ENCODE data around the gene FHIT.

The FHIT gene

DNA sequence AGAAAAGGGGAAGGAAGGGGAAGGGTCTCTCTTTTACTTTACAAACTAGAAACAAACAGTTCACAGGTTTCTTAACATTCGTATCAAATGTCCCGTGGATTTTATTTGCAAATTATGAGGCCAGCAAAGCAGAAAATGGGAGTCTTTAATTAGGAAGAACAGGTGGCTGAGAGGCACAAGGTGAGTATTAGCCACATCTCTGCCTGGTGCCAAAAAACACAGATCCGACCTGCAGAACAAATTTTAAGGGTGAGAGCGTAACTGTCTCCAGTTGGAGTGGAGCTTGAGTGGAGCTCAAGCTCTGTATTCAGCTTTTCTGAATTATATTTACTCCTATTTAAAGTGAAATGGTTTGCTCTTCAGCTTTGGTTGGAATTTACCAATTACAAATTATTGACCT lies 1004.9 kb downstream of the FHIT start:
- DNase-seq, result no peak
- peaks cover 13% of the 10 kb centered on the region for H3K4me1 Mint-ChIP-seq
- no peaks in the 10 kb centered on the region for H3K27me3 Mint-ChIP-seq
- H3K27ac Mint-ChIP-seq, result no peak overlapping the region
- ATAC-seq, result no peak
- H3K4me3 Mint-ChIP-seq, result no peak overlapping the region
- peaks cover 0 to 10% of the 10 kb centered on the region in 2 donors for H3K9me3 Mint-ChIP-seq

DNA sequence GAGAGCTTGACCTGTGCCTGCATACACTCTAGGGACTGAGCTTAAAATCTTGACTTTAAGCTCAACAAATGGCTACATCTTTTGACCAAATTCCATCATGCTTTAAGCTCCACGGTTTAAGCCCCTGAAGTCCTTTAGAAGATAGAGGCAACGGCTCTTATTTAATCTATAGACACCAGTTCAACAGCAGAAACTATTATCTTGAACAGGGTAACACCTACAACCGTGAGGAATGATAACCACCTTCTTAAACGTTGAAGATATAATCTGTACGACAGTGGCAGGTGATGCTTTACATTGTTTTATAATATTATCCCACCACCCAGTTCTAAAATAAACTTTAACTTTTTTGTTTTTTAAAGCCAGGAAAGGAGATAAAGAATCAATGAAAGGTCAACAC lies 1007.8 kb downstream of the FHIT start:
- DNase-seq, result no peak
- H3K4me3 Mint-ChIP-seq, result no peak overlapping the region
- no peak overlapping the region for H3K27ac Mint-ChIP-seq
- H3K4me1 Mint-ChIP-seq, result no peaks in the 10 kb centered on the region
- peaks cover 7% of the 10 kb centered on the region for H3K27me3 Mint-ChIP-seq
- peaks cover 0 to 5% of the 10 kb centered on the region in 2 donors for H3K9me3 Mint-ChIP-seq
- no peak for ATAC-seq

DNA sequence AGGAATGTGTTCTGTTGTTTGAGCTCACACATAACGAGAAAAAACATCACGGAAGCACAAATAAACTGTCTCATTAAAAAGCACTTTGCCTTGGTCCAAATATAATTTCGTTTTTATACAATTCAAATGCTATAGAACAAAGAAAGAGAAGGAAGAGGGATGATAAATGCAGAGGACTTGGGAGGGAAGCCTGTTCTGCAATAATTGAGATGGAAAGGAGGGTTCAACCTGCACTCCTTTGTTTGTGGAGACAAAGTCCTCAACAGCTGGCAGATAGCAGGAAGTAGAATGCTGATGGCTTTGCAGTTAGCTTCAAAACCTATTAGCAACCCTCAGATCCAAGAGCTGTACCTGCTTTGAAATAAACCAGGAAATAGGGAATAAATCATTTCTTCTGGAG lies 1010.8 kb downstream of the FHIT start:
- H3K4me3 Mint-ChIP-seq, result no peak overlapping the region
- H3K4me1 Mint-ChIP-seq, result no peaks in the 10 kb centered on the region
- peaks cover 7% of the 10 kb centered on the region for H3K27me3 Mint-ChIP-seq
- no peak for DNase-seq
- no peak overlapping the region for H3K27ac Mint-ChIP-seq
- no peaks in the 10 kb centered on the region for H3K9me3 Mint-ChIP-seq
- ATAC-seq, result no peak

DNA sequence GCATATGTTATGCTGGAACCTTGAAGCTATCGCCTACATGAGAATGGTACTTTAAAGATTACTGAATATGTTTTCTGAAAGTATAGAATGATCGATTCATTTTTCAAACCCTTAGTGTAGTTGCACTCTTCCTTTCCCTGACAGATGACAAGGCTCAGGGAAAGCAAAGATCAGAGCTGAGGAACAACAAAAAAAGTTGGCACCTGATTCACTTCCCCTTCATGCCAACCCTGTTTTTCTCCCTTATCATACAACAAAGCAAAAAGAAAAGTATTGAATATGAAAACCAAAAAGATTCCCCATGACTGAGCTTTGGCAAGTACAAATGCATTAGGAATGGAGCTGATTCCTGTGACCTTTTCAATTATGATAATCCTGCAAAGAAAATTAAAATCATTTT lies 1012.7 kb downstream of the FHIT start:
- DNase-seq, result no peak
- ATAC-seq, result no peak
- peaks cover 5 to 6% of the 10 kb centered on the region in 2 donors for H3K9me3 Mint-ChIP-seq
- H3K27me3 Mint-ChIP-seq, result peaks cover 7% of the 10 kb centered on the region
- H3K27ac Mint-ChIP-seq, result no peak overlapping the region
- H3K4me3 Mint-ChIP-seq, result no peak overlapping the region
- no peaks in the 10 kb centered on the region for H3K4me1 Mint-ChIP-seq

DNA sequence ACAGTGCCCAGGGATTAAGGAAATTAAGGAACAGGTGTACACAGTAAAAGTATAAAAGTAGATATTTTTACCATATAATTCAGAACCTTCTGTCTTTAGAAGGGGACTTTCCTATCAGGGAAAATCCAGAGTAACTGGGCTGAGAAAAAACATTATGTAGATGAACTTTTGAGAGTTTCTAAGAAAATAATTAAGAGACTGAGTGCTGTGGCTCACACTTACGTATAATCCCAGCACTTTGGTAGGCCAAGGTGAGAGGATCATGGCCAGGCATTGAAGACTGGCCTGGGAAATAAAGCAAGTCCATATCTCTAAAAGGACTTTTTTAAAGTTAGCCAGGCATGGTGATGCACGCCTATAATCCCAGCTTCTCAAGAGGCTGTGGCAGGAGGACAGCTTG lies 1021.8 kb downstream of the FHIT start:
- H3K27me3 Mint-ChIP-seq, result no peaks in the 10 kb centered on the region
- ATAC-seq, result no peak
- H3K4me3 Mint-ChIP-seq, result no peak overlapping the region
- peaks cover 10% of the 10 kb centered on the region for H3K4me1 Mint-ChIP-seq
- peaks cover 15 to 18% of the 10 kb centered on the region in 2 donors for H3K9me3 Mint-ChIP-seq
- peak overlapping the region in 1 of 2 donors; percentile 80 for H3K27ac Mint-ChIP-seq
- DNase-seq, result no peak

DNA sequence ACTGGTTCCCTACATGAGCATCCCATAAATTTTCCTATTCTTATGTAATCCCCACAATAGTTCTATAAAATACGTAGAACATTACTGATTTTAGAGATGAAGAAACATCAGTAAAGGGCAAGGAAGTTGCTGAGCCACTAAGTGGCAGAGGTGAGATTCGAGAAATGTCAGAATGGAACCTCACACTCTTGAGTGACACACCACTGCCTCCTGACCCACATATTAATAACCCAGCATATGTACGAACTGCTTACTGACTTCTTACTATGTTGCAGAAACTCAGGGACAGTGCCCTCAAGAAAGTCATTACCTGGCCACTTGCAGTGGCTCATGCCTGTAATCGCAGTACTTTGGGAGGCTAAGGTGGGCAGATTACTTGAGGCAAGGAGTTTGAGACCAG lies 1022.4 kb downstream of the FHIT start:
- DNase-seq (no peak), ATAC-seq (peak; percentile 78)
- Mint-ChIP-seq H3K4me1 (peaks cover 10% of the 10 kb centered on the region), H3K27ac (peak overlapping the region; percentile 67 to 80), H3K27me3 (no peaks in the 10 kb centered on the region), H3K4me3 (no peak overlapping the region), H3K9me3 (peaks cover 12 to 16% of the 10 kb centered on the region in 2 donors)

DNA sequence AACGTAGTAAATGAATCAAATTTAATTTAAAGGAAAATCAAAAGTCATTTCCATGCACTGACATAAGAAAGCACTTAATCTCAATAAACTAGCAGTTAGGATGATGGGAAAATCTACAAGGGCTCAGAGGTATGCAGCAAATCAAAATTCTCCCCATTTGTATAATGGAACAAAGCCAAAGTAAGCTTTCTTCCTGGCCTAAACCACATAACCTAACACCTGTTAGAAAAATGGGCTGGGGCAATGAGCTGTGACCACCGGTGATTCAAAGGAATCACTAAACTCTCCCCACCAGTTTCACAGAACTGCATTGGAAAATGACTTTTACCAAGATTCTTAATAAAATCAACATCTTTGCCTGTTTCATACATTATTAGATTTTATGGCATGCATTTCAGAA lies 1024.3 kb downstream of the FHIT start:
- ATAC-seq, result no peak
- Mint-ChIP-seq H3K27ac (no peak overlapping the region), H3K27me3 (no peaks in the 10 kb centered on the region), H3K9me3 (peaks cover 0 to 9% of the 10 kb centered on the region in 2 donors), H3K4me1 (peaks cover 10% of the 10 kb centered on the region), H3K4me3 (no peak overlapping the region)
- DNase-seq, result no peak

DNA sequence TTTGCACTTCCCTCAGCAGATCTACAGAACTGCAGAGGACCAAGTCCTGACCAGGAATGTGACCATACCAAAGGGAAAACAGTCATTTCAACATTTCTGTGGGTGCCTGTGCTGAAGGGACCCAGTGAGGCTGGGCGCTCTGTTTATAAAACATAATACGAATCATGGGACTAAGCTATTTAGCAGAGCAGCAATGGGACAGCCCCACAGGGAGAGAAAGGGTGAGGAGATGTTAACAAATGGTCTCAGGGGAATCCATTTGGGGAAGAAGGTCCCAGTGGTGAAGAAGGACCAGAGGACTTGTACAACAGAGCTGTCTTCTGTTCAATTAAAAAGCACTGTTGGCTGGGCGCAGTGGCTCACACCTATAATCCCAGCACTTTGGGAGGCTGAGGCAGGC lies 1025.4 kb downstream of the FHIT start:
- H3K4me3 Mint-ChIP-seq, result no peak overlapping the region
- no peaks in the 10 kb centered on the region for H3K9me3 Mint-ChIP-seq
- H3K27ac Mint-ChIP-seq, result no peak overlapping the region
- peaks cover 10% of the 10 kb centered on the region for H3K4me1 Mint-ChIP-seq
- ATAC-seq (no peak), DNase-seq (no peak)
- H3K27me3 Mint-ChIP-seq, result no peaks in the 10 kb centered on the region

DNA sequence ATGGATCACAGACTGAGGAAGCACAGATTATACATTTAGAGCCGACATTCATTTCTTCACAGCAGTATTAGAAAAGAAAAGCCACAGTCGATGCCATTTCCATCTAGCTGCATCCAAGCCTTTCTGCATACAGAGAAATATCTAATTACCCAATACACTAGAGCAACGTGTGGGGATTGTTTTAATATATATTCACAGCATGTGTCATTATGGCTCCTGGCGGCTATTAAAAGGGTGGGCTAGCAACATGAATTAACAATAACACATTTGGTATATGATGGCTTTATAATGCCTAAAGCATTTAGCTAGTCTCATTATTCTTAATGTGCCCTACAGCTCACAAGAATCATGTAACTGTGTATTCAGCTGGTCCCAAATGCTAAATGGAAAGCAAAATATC lies 1030.5 kb downstream of the FHIT start:
- H3K4me1 Mint-ChIP-seq, result no peaks in the 10 kb centered on the region
- H3K4me3 Mint-ChIP-seq, result no peak overlapping the region
- H3K9me3 Mint-ChIP-seq, result no peaks in the 10 kb centered on the region
- H3K27me3 Mint-ChIP-seq, result no peaks in the 10 kb centered on the region
- ATAC-seq (no peak), DNase-seq (no peak)
- no peak overlapping the region for H3K27ac Mint-ChIP-seq

DNA sequence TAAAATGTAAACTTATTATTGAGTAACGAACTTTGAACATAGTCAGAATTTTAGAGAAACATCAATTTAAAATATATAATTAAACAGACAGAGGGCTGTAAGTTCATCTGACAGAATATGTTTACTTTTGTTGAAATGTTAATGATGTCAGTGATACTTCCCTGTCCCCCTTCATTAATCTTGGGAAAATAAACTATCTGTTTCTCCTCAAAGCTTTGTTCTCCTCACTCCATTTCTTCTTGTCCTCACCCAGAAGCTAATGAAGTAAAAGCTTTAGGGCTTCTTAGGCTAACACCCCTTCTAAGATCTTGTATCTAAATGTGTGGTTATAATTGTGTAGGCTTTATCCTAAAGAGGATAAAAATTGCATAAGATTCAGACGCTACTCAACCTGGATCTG lies 1031.8 kb downstream of the FHIT start:
- Mint-ChIP-seq H3K27me3 (no peaks in the 10 kb centered on the region), H3K27ac (no peak overlapping the region), H3K4me3 (no peak overlapping the region), H3K9me3 (no peaks in the 10 kb centered on the region), H3K4me1 (no peaks in the 10 kb centered on the region)
- no peak for ATAC-seq
- no peak for DNase-seq

DNA sequence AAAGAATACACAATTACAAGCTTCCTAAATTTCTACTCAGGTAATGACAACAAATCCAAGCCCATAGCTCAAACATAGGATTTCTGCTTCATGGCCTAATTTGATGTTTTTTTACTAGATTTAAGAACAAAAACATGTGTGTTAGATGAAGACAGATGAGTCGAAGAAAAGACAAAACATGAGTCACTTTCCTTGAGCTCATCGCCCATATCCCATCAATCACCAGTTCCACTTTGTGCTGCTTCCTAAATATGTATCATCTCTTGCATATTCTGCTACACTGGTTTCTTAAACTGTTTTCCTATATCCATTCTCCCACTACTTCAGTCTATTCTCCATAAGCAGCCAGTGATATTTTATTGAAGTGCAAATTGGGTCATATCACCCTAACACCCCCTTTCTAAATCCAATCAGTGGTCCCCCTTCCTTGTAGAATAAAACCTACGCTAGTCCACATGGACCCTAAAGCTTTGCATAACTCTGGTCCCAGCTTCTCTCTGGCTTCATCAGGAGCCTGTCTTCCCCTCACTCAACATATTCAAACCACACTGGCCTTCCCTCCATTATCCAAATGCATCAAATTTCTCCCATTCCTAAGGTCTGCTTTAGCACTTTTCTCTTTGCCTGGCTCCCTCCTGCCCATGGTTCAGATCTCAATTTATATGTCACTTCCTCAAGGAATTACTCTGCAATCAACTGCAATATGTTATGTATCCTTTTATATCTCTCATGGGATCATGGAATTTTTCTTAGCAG lies 1033.9 kb downstream of the FHIT start:
- Mint-ChIP-seq H3K4me3 (no peak overlapping the region), H3K27ac (no peak overlapping the region), H3K9me3 (no peaks in the 10 kb centered on the region), H3K4me1 (no peaks in the 10 kb centered on the region), H3K27me3 (no peaks in the 10 kb centered on the region)
- ATAC-seq (no peak), DNase-seq (no peak)

DNA sequence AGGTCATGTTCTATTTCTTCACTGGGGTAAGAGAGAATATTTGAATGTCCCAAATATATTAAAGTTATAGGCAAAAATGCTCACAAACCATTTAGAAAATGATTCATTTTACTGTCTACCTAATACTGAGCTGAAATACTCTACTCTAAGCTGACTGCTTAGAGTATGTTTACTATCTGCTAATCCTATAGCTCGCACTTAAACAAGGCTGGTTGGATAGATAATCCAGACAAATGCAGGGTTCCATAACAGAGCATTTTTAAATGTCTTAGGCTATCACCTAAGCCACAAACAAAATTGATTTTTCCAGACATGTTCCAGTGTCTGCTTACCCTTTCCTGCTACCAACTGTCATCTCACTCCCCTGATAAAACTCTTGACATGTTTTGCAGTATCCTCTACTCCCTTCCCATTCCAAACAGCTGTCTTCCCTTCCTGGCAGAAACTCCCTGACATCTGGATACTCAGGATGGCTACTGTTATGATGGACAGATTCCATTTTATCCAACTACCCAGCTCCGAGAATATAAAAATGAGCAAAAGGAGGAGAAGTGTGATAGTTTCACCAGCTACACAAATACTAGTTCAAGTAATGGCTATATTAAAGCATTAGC lies 1034.7 kb downstream of the FHIT start:
- Mint-ChIP-seq H3K27ac (no peak overlapping the region), H3K4me1 (no peaks in the 10 kb centered on the region), H3K4me3 (no peak overlapping the region), H3K9me3 (no peaks in the 10 kb centered on the region), H3K27me3 (no peaks in the 10 kb centered on the region)
- DNase-seq, result no peak
- no peak for ATAC-seq

DNA sequence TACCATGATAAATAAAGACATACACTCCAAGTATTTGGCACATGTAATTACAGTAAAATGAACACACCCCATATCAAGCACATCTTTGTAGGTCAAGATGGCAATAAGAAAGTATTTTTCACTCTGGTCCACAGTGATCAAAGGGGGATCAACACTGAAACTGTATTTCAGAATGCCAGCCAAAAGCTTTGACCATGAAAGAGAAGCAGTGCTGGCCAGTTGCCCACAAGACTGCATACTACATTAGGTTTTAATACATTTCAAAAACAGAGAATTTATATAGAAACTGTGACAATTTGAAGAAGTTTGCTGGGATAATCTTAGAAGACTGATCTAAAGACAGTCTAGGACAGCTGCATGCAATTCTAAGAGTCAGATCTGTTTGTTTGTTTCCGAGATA lies 1035.3 kb downstream of the FHIT start:
- no peaks in the 10 kb centered on the region for H3K9me3 Mint-ChIP-seq
- no peak overlapping the region for H3K27ac Mint-ChIP-seq
- no peak overlapping the region for H3K4me3 Mint-ChIP-seq
- no peaks in the 10 kb centered on the region for H3K4me1 Mint-ChIP-seq
- no peaks in the 10 kb centered on the region for H3K27me3 Mint-ChIP-seq
- DNase-seq (no peak), ATAC-seq (no peak)

DNA sequence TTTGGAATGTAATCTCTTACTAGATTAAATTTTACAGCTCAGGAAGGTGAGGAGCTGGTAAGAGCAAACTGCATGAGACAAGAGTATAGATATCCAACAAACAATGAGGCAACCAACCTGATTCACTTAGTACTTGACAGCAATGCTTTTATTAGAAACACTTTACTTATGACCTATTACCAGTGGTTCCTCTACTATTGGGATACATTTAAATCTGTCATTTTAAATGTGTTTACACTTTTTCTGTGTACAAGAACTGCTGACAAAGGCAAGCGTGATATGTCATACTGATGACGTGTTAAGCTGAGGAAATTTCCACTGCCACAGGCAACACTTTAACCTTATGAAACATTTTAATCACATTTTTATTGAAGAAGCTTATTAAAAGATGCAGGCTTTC lies 1043.3 kb downstream of the FHIT start:
- no peak for DNase-seq
- no peak for ATAC-seq
- H3K4me1 Mint-ChIP-seq, result no peaks in the 10 kb centered on the region

DNA sequence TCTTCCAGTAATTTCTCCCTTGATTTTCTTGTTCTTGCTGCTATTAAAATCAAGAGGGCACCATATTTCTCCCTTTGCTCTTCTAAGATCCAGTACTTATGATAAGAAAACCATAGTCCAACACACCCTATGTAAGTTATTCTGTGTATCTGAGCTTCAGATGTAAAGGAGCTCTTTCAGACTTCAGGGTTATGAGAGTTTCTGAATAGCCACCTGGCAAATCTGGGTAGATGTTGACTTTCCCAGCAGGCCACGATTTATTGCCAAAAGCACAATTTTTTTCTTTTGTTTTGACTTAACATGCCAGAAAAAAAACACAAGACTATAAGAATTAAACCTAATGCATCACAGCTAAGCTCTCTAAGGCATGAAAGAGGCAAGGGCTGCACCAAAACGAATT lies 1045.0 kb downstream of the FHIT start:
- no peak overlapping the region for H3K4me3 Mint-ChIP-seq
- H3K4me1 Mint-ChIP-seq, result no peaks in the 10 kb centered on the region
- H3K9me3 Mint-ChIP-seq, result peaks cover 9 to 10% of the 10 kb centered on the region in 2 donors
- ATAC-seq (no peak), DNase-seq (no peak)
- no peaks in the 10 kb centered on the region for H3K27me3 Mint-ChIP-seq
- no peak overlapping the region for H3K27ac Mint-ChIP-seq

More for the DNA sequence above, 1043.3 kb downstream of the FHIT start:
- Mint-ChIP-seq H3K27ac (no peak overlapping the region), H3K9me3 (peaks cover 8 to 10% of the 10 kb centered on the region in 2 donors), H3K27me3 (no peaks in the 10 kb centered on the region), H3K4me3 (no peak overlapping the region)

DNA sequence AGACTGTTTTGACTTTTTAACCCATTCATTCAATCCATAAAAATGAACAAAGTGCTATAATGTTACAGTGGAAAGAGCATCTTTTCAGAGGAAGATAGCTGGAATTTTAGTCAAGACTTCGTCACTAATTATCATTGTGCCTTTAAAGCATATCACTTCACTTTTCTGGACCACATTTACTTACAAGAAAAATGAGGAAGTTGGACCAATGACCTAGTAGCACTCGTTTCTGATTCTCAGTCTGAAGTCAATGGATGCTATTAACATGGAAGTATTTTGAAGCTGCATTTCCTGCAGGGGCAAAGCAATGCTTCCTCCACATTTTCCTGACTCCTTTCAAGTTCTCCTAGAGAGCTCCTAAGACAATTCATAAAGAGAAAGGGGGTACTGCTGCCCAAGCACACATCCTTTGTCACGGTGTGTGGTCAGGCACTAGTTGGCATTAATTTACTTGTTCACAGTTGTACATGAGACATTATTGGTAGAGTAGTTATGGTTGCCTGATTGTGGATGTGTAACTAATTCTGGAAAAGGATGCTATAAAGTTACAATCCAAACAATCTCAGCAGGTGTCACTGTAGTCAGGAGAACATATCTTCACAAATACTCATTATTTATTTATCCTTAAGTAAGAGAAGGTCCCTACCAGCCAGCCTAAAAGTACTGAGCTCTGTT lies 1049.1 kb downstream of the FHIT start:
- Mint-ChIP-seq H3K9me3 (peaks cover 4 to 7% of the 10 kb centered on the region in 2 donors), H3K27ac (no peak overlapping the region), H3K27me3 (no peaks in the 10 kb centered on the region), H3K4me1 (no peaks in the 10 kb centered on the region), H3K4me3 (no peak overlapping the region)
- DNase-seq (no peak), ATAC-seq (no peak)
